ENCODE data around the gene RNF34.

RNF34 gene, protein sequence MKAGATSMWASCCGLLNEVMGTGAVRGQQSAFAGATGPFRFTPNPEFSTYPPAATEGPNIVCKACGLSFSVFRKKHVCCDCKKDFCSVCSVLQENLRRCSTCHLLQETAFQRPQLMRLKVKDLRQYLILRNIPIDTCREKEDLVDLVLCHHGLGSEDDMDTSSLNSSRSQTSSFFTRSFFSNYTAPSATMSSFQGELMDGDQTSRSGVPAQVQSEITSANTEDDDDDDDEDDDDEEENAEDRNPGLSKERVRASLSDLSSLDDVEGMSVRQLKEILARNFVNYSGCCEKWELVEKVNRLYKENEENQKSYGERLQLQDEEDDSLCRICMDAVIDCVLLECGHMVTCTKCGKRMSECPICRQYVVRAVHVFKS
- long read RNA-seq, transcript RNF34-201 (6 exons, 2,066 nt): major isoform, 213 of 239 reads
- long read RNA-seq, transcript RNF34-203 (7 exons, 2,051 nt): minor isoform, 11 of 239 reads
- long read RNA-seq, partial matches to known transcripts: 5 of 239 reads
- long read RNA-seq, other reads (novel, unspliced or antisense): 10 of 239 reads

DNA sequence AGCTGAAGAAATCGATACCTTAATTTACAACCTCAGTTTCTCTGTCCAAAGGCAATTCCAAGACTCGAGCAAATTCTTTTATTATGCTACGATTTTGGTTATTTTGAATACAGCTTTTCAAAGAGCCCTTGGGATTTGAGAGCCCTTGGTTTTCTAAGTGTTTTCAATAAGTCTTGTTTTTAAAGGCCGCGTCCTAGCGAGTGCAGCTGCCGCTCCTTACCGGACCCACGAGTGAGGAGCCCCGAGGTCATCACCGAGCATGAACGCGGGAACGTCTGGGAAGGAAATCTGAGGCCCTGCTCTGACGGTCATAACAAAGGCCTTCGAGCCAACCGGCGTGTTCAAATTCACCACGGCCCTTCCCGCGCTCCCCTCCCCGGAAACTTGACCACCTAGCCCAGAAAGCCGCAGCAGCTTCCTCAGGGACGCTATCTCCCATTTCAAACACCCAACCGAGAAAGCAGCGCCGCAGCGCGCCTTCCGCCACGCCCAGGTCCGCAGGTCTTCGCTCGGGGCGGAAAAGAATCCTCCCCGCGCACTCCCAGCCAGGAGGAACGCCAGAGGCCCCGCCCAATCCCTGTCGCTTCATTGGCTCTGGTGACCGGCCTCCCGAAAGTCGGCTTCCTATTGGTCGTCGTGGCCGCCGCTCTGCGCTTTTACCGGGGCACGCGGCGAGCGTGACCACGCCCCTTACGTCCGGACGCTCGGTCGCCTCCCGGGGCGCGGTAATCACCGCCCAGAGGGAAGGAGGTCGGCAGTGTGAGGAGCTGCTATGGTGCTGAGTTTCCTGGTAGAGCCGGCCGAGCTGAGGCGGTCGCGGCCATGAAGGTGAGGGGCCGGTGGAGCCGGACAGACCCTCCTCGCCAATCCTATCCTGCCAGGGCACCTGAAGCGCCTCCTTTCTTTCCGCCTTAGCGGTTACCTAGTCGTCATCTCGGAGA, at the start of gene RNF34:
Gene RNF34, plus strand, starts transcription at position 728 of the 941 bp plus-strand sequence. Its CDS starts 95 bp downstream, at position 823.
- TF ChIP-seq POLR2AphosphoS5 (IDR thresholded peaks at IDR 0.05; ENCODE audit: low read depth): peak; percentile 96
- peak; percentile 21; the same call in 1 of the 2 replicates for TF ChIP-seq GABPA (IDR thresholded peaks at IDR 0.05; ENCODE audit: low read depth)
- TF ChIP-seq, protein P1, sequence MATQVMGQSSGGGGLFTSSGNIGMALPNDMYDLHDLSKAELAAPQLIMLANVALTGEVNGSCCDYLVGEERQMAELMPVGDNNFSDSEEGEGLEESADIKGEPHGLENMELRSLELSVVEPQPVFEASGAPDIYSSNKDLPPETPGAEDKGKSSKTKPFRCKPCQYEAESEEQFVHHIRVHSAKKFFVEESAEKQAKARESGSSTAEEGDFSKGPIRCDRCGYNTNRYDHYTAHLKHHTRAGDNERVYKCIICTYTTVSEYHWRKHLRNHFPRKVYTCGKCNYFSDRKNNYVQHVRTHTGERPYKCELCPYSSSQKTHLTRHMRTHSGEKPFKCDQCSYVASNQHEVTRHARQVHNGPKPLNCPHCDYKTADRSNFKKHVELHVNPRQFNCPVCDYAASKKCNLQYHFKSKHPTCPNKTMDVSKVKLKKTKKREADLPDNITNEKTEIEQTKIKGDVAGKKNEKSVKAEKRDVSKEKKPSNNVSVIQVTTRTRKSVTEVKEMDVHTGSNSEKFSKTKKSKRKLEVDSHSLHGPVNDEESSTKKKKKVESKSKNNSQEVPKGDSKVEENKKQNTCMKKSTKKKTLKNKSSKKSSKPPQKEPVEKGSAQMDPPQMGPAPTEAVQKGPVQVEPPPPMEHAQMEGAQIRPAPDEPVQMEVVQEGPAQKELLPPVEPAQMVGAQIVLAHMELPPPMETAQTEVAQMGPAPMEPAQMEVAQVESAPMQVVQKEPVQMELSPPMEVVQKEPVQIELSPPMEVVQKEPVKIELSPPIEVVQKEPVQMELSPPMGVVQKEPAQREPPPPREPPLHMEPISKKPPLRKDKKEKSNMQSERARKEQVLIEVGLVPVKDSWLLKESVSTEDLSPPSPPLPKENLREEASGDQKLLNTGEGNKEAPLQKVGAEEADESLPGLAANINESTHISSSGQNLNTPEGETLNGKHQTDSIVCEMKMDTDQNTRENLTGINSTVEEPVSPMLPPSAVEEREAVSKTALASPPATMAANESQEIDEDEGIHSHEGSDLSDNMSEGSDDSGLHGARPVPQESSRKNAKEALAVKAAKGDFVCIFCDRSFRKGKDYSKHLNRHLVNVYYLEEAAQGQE (IDR thresholded peaks at IDR 0.05; ENCODE audit: insufficient replicate concordance, low read depth): peak; percentile 67
- TF ChIP-seq, protein P2, sequence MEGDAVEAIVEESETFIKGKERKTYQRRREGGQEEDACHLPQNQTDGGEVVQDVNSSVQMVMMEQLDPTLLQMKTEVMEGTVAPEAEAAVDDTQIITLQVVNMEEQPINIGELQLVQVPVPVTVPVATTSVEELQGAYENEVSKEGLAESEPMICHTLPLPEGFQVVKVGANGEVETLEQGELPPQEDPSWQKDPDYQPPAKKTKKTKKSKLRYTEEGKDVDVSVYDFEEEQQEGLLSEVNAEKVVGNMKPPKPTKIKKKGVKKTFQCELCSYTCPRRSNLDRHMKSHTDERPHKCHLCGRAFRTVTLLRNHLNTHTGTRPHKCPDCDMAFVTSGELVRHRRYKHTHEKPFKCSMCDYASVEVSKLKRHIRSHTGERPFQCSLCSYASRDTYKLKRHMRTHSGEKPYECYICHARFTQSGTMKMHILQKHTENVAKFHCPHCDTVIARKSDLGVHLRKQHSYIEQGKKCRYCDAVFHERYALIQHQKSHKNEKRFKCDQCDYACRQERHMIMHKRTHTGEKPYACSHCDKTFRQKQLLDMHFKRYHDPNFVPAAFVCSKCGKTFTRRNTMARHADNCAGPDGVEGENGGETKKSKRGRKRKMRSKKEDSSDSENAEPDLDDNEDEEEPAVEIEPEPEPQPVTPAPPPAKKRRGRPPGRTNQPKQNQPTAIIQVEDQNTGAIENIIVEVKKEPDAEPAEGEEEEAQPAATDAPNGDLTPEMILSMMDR (IDR thresholded peaks at IDR 0.05; ENCODE audit: insufficient read depth, low read length): no peak
- TF ChIP-seq SPI1 (IDR thresholded peaks at IDR 0.05; ENCODE audit: borderline replicate concordance, low read depth): no peak
- peak; percentile 96 to 99 for DNase-seq (ENCODE audit: low read depth in 1 of 2, low spot score in 1 of 2)
- H3K4me3 ChIP-seq (replicated peaks; ENCODE audit: insufficient read depth, low read length): peak within 1 kb of the TSS; percentile 80
- no peaks in the 10 kb centered on the region for H3K27me3 ChIP-seq (ENCODE audit: insufficient read depth, poor library complexity, severe bottlenecking)
- peak within 1 kb of the TSS; percentile 87 for H3K27ac ChIP-seq (replicated peaks)

DNA sequence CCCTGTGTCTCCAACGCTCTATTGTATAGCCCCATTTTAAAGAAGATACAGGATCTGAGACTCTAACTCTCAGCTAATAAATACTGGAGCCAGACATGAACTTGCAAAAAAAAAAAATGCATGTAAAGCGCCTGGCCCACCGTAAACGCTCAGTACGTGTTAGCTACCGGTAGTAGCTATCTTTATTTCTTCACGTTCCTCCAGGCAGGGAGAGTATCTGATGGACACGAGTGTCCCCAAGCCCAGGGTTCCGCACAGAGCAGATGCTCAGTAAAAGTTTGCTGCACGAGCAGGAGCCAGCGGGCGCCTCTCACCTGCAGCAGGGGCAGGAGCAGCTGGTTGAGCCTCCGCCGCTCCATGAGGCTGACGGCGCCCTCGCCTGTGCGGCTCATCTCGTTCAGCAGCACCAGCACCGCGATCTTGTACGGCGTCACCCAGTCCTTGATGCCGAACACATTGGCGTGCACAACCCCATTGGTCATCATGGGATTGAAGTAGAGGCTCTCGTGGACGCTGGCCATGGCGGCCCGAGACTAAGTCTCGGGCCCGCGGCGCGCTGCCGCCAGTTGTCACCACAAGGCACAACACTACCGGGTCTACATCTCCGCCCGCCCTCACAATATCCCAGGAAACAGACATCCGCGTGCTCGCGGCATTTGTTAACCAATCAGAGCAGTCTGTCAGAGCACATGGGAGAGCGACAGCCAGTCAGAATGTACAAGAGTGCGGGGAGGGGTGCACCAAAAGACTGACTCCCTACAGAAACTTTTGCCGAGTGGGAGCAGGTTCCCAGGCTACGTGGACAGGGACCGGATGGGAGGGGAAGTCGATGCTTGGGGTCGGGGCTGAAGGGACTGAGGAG, 47.9 kb upstream of the RNF34 start, which contains the start of gene ANAPC5:
Gene ANAPC5, minus strand, starts transcription at position 592 of the 862 bp plus-strand sequence. Its CDS starts 71 bp downstream, at position 521.
- peak within 1 kb of the TSS; percentile 76 for H3K4me3 ChIP-seq (replicated peaks; ENCODE audit: insufficient read depth, low read length)
- TF ChIP-seq GABPA (IDR thresholded peaks at IDR 0.05; ENCODE audit: low read depth) (peak; percentile 94), SPI1 (IDR thresholded peaks at IDR 0.05; ENCODE audit: borderline replicate concordance, low read depth) (peak; percentile 51; the same call in 1 of the 2 replicates), POLR2AphosphoS5 (IDR thresholded peaks at IDR 0.05; ENCODE audit: low read depth) (peak; percentile 97)
- TF ChIP-seq, protein P2 (IDR thresholded peaks at IDR 0.05; ENCODE audit: insufficient read depth, low read length): no peak
- TF ChIP-seq, protein P1 (IDR thresholded peaks at IDR 0.05; ENCODE audit: insufficient replicate concordance, low read depth): peak; percentile 66

DNA sequence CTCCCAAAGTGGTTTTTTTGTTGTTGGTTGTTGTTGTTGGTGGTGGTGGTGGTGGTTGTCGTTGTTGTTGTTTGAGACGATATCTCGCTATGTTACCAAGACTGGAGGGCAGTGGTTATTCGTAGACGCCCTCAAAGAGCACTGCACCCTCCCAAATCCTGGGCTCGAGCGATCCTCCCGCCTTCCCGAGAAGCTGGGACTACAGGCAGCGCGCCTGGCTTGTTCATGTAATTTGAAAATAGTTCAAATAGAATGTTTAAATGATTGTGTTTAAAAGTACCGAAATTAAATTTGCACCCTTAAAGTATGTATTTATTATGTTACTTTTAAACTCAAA, 47.3 kb upstream of the RNF34 start:
- TF ChIP-seq, protein P1 (IDR thresholded peaks at IDR 0.05; ENCODE audit: insufficient replicate concordance, low read depth): no peak
- TF ChIP-seq POLR2AphosphoS5 (IDR thresholded peaks at IDR 0.05; ENCODE audit: low read depth) (no peak), SPI1 (IDR thresholded peaks at IDR 0.05; ENCODE audit: borderline replicate concordance, low read depth) (no peak), GABPA (IDR thresholded peaks at IDR 0.05; ENCODE audit: low read depth) (no peak)
- TF ChIP-seq, protein P2 (IDR thresholded peaks at IDR 0.05; ENCODE audit: insufficient read depth, low read length): no peak
- Histone ChIP-seq H3K27ac (replicated peaks) (peak overlapping the region; percentile 96), H3K4me3 (replicated peaks; ENCODE audit: insufficient read depth, low read length) (peak overlapping the region; percentile 76), H3K27me3 (ENCODE audit: insufficient read depth, poor library complexity, severe bottlenecking) (no peaks in the 10 kb centered on the region)
- no peak for DNase-seq (ENCODE audit: low read depth in 1 of 2, low spot score in 1 of 2)

More for the DNA sequence above, 47.9 kb upstream of the RNF34 start, which contains the start of gene ANAPC5:
- H3K27me3 ChIP-seq (ENCODE audit: insufficient read depth, poor library complexity, severe bottlenecking): no peaks in the 10 kb centered on the region
- DNase-seq (ENCODE audit: low read depth in 1 of 2, low spot score in 1 of 2): peak; percentile 99
- H3K27ac ChIP-seq (replicated peaks): peak within 1 kb of the TSS; percentile 96
